DMS114 treated with DMSO at 0.1 percent for 48 hours (cell line): ENCODE data around the gene KRT74.

Experiments used
- DNase-seq: peaks from one replicate; lab custom pipeline; 2025; ENCODE audit not compliant: unreplicated experiment; lab: John Stamatoyannopoulos, UW

KRT74 gene

GRCh38 chr12:52575948-52576347 lies 2.3 kb upstream of the KRT74 start:
- no peak for DNase-seq

GRCh38 chr12:52575256-52575655 lies 1.6 kb upstream of the KRT74 start:
- no peak for DNase-seq

- no peak for DNase-seq
Observed at GRCh38 chr12:52573306-52573705, 337 bp downstream of the KRT74 start.

DNA sequence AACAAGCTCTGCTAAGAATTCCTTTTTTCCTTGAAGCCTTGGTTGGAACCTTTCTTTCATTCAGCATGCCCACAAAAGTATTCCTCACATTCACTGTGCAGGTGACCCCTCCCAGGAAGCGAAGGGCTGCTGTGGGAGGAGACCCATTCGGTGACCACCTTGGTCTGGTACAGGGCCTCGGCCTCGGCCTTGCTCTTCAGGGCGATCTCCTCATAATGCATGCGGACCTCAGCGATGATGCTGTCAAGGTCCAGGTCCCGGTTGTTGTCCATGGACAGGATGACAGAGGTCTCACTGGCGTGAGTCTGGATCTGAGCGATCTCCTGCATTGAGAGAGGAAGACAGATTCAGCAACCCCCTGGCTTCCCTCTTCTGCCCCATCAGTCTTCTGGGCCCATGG lies 3.1 kb downstream of the KRT74 start:
- no peak for DNase-seq

DNA sequence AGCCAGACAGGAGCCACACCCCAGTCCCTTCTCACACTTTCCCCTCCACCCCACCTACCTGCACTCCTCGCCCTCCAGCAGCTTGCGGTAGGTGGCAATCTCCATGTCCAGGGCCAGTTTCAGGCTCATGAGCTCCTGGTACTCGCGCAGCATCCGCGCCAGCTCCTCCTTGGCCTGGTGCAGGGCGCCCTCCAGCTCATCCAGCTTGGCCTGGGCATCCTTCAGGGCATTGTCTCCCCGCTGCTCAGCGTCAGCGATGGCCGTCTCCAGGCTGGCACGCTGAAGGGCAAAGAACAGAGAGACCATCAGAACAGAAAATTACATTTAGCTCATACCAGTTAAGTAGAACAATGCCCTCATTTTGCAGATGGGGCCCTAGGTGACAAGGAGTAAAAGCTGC lies 5.5 kb downstream of the KRT74 start:
- DNase-seq, result no peak

- DNase-seq, result no peak
Observed at GRCh38 chr12:52566847-52567291, 6.8 kb downstream of the KRT74 start.

DNA sequence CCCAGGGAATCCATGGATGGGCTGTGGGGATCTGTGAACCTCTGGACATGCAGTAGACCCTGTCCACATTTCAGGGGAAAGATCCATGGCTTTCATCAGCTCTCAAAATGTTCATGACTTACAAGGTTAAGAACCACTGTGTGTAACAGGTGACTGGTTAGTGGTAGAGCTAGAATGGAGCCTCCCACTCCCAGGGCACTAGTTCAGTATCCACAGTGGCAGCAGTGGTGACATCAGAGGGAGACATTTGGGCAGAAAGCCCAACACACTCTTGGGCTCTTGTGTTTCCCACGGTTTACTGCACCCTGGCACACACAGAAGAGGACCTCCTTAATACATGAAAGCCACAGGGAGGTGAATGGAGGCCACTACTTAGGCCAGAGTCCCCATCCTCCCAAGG lies 9.1 kb downstream of the KRT74 start:
- no peak for DNase-seq

GRCh38 chr12:52561880-52562449 lies 11.7 kb downstream of the KRT74 start:
- DNase-seq, result no peak

DNA sequence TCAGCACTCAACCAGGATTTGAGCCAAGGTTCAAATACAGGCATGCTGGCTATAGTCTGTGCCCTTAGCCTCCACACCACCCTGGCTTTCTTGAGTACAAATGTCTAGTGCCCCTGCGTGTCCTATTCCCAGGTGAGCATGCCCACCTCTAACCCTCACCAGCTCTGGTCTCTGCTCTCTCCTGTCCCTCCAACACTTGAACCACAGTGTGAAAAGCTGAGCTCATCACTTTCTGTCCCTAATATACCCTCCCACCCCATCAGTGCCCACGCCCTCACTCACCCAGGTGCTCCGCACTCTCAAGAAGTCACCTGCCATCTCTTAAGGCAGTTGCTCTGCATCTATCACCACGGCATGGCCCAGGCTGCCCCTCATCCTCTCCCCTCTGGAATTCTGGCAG lies 13.7 kb downstream of the KRT74 start:
- DNase-seq, result no peak

DNA sequence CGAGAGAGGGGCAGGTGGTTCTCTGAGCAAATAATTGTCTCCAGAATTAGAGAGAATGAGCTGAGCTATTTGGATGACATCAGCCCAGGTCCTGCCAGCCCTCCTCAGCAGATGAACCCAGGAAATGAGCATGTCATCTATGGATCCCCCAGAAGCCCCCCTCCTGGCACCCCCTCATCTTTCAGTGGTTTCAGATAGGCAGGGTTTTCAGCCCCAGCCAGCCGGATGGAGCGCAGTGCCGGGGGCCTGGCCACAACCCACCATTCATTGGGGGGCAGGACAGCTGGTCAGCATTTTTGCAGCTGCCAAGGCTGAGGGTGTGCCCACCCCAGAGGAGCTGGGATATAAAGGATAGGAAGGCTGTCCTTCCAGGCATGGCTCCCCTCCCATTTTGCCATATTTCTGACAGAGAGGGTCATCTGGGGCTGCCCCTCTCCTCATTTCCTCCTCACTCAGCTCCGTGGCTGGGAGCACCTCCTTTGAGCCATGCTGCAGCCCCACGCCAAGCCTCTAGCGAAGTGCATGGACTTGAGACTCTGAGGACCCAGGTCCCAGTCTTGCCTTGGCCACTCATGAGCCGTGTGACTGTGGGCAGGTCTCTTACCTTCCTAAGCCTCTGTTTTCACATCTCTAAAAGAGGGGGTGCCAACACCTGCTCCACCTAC lies 14.7 kb downstream of the KRT74 start:
- DNase-seq, result no peak

DNA sequence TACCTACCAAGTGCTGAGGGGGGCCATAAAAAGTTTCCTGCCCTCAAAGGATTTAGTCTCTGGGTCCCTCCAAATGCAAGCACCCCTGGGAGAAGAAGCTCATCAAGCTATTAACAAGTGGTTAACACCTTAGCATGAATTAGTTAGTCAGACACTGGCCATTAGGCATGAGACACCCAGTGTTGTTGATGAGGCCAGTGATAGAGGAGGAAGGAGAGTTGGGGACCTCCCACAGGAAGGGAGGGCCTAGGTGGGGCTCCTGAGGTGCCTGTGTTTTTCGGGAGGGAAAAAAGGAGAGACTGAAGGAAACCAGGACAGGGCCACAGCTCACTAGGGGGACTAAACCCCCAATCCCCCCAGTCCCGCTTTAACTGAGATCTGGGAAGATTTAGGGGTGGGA lies 16.2 kb downstream of the KRT74 start:
- DNase-seq, result no peak

- DNase-seq, result no peak
Observed at GRCh38 chr12:52555577-52555976, 18.1 kb downstream of the KRT74 start.

DNA sequence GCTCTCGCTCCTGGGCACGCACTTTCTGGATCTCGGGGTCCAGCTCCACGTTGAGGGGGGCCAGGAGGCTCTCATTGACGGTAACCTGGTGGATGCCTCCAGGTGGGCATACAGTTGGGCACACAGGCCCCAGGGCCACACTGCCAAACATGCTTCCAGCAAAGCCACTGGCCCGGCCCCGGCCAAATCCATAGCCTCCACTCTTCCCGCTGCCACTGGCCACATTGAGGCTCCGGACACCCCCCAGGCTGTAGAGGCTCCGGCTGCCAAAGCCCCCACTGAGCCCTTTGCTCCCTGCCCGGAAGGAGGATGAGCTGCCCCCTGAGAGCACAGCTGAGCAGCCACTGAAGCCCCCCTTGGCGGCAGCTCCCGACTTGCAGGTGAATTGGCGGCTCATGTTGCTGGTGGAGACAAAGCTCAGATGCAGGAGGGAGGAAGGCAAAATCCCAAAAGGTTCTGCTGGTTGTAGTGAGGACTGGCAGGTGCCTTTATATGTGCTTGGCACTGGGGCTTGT lies 20.9 kb downstream of the KRT74 start, which contains the start of gene KRT71:
Gene KRT71 (minus strand): TSS at position 465 of the 515 bp plus-strand sequence. CDS start 68 bp downstream, at position 397.
- no peak for DNase-seq

GRCh38 chr12:52552055-52552454 lies 21.6 kb downstream of the KRT74 start:
- no peak for DNase-seq

- DNase-seq, result no peak
Observed at GRCh38 chr12:52551216-52551865, 22.3 kb downstream of the KRT74 start.

- DNase-seq, result no peak
Observed at GRCh38 chr12:52546126-52546525, 27.5 kb downstream of the KRT74 start.

DNA sequence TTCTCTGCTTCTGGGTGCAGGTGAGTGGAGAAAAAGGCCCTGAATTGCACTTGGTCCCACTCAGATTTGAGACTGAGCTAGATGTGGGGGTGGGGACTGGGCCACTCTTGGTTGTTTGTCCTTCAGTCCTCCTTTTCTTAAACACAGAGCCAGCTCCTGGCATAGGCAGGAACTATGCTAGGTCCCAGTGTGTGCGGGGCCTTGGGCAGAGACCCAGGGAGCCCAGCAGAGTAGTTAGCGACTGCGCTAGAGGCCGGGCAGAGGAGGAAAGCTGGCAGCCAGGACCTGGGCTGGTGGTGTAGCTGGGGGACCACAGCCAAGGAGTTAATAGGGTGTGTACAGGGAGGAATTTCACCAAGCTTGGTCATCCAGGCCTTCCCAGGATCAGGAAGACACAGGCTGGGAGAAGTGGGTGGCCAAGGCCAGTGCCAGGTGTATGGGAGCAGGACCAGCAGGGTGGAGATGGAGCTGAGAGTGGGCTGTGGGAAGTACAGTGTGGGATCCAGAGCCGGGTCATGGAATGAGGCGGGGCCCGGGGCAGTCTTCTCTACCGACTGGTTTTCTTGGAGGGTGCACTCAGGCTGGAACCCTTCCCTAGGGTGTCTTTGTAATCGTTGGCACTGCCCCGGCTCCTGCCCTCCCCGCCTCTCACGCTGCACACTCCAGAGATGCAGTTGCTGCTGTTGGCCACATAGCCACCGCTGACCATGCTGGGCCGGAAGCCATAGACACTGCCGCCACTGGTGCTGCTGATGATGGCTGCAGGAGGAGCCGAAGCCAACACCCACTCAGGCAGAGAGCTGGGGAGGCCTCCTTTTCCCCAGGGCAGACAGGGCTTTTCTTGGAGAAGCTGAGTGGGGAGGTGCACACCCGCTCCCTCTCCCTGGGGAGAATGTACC lies 29.4 kb downstream of the KRT74 start:
- DNase-seq, result no peak

- no peak for DNase-seq
Observed at GRCh38 chr12:52542785-52543318, 30.8 kb downstream of the KRT74 start.

GRCh38 chr12:52542157-52542556 lies 31.5 kb downstream of the KRT74 start:
- DNase-seq, result no peak

DNA sequence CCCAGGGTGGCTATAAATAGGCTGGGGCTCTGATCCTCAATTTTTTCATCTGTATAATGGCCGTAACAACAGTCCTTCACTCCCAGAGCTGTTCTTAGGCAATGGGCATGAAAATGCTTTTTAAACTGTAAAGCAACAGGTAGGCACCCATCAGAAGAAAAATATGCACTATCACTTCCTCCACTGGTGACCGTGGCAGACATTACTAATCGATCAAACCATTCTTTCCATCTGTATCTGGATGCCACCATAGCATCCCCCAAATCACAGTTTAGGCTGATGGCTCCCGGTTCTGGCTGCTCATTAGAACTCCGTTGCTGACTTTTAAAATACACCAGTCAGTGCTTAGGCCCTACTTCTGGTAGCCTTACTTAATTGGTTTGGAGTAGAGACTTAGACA lies 31.9 kb downstream of the KRT74 start:
- DNase-seq, result no peak

GRCh38 chr12:52540531-52540930 lies 33.1 kb downstream of the KRT74 start:
- no peak for DNase-seq
